IMR-90 (cell line): Measurements from ENCODE around the gene ADARB2. TPM values are rescaled to one million over a fixed set of nuclear protein-coding genes. Genes with fewer than 3 reads are reported as not detected.

Source experiments
- ATAC-seq: fragments of 200-7000 bp; cut with Tn5 transposase; 2 replicates; pipeline ENCODE4 v1.9.1; 2020; ENCODE audit warnings: low read depth, mild to moderate bottlenecking, moderate library complexity
- BruUV-seq: library from RNA; stranded (reverse); fragments of 400-500 nt; replicated peaks from 2 replicates; lab custom pipeline; 2021; lab: Mats Ljungman, UMichigan
- CTCF ChIA-PET: fragments of 300-600 bp; formaldehyde crosslinking; extraction: SDS; loops from one replicate; lab custom pipeline; 2021; ENCODE audit warnings: antibody characterized with exemption; lab: Yijun Ruan, JAX
- POLR2A ChIA-PET: fragments of 300-600 bp; sonication (Branson Sonifier 250); formaldehyde crosslinking; loops from one replicate; lab custom pipeline; 2022; ENCODE audit warnings: antibody characterized with exemption; ENCODE audit not compliant: unreplicated experiment; lab: Charles Lee
- DNase-seq: peaks from one replicate; pipeline ENCODE4 v3.0.0; 2013
- H2AFZ ChIP-seq: replicated peaks from 2 replicates; pipeline ENCODE3; 2013; ENCODE audit warnings: low read length, mild to moderate bottlenecking; ENCODE audit not compliant: poor library complexity
- H2AK5ac ChIP-seq: 2 replicates; pipeline ENCODE4 v1.6.1; 2013; ENCODE audit warnings: low read depth, low read length, inconsistent platforms
- H2AK9ac ChIP-seq: replicated peaks from 2 replicates; pipeline ENCODE3; 2013; ENCODE audit warnings: mild to moderate bottlenecking, low read depth, low read length, moderate library complexity; ENCODE audit not compliant: poor library complexity
- H2BK120ac ChIP-seq: 2 replicates; pipeline ENCODE4 v1.6.1; 2013; ENCODE audit warnings: low read depth, low read length, inconsistent platforms
- H2BK15ac ChIP-seq: 3 replicates; pipeline ENCODE4 v1.6.1; 2013; ENCODE audit warnings: low read depth, low read length, inconsistent platforms
- H2BK20ac ChIP-seq: 2 replicates; pipeline ENCODE4 v1.6.1; 2013; ENCODE audit warnings: low read depth, mild to moderate bottlenecking, inconsistent platforms, low read length, moderate library complexity
- H2BK5ac ChIP-seq: 2 replicates; pipeline ENCODE4 v1.6.1; 2013; ENCODE audit warnings: mild to moderate bottlenecking, low read depth, low read length, inconsistent platforms; ENCODE audit not compliant: poor library complexity, severe bottlenecking
- H3K14ac ChIP-seq: replicated peaks from 2 replicates; pipeline ENCODE4 v1.6.1; 2013; ENCODE audit warnings: low read depth, low read length, inconsistent platforms
- H3K18ac ChIP-seq: 2 replicates; pipeline ENCODE4 v1.6.1; 2013; ENCODE audit warnings: low read depth, low read length, control low read depth
- H3K23ac ChIP-seq: 2 replicates; pipeline ENCODE4 v1.6.1; 2013; ENCODE audit warnings: low read depth, low read length, inconsistent platforms
- H3K27ac ChIP-seq: 2 replicates; pipeline ENCODE4 v1.5.1; 2013; ENCODE audit warnings: mild to moderate bottlenecking, control low read depth, low read length; ENCODE audit not compliant: insufficient read depth
- H3K27me3 ChIP-seq: 2 replicates; pipeline ENCODE4 v1.6.1; 2013; ENCODE audit warnings: low read length; ENCODE audit not compliant: control insufficient read depth, insufficient read depth
- H3K36me3 ChIP-seq: 2 replicates; pipeline ENCODE4 v1.6.1; 2013; ENCODE audit warnings: low read length, mixed read lengths; ENCODE audit not compliant: control insufficient read depth, insufficient read depth
- H3K4ac ChIP-seq: 2 replicates; pipeline ENCODE4 v1.6.1; 2013; ENCODE audit warnings: low read depth, low read length, inconsistent platforms
- H3K4me1 ChIP-seq: 2 replicates; pipeline ENCODE4 v1.6.1; 2013; ENCODE audit warnings: low read length, mixed read lengths; ENCODE audit not compliant: control insufficient read depth, insufficient read depth
- H3K4me2 ChIP-seq: 2 replicates; pipeline ENCODE4 v1.6.1; 2013; ENCODE audit warnings: low read depth, mild to moderate bottlenecking, control low read depth, low read length, moderate library complexity
- H3K4me3 ChIP-seq: 2 replicates; pipeline ENCODE4 v1.5.1; 2013; ENCODE audit warnings: low read depth, mild to moderate bottlenecking, control low read depth, low read length, moderate library complexity; ENCODE audit not compliant: insufficient read depth
- H3K56ac ChIP-seq: 2 replicates; pipeline ENCODE4 v1.6.1; 2013; ENCODE audit warnings: low read length, inconsistent platforms; ENCODE audit not compliant: insufficient read depth; ENCODE audit errors: extremely low read depth
- H3K79me1 ChIP-seq, 2 experiments: 2 replicates each; pipeline ENCODE4 v1.6.1; 2013; ENCODE audit warnings: low read length in 2 of 2, inconsistent platforms in 1 of 2, low read depth in 1 of 2
- H3K9ac ChIP-seq: 2 replicates; pipeline ENCODE4 v1.6.1; 2013; ENCODE audit warnings: low read depth, low read length, control low read depth
- H3K9me1 ChIP-seq: 2 replicates; pipeline ENCODE4 v1.6.1; 2013; ENCODE audit warnings: low read length, inconsistent platforms; ENCODE audit not compliant: insufficient read depth
- H3K9me3 ChIP-seq: 2 replicates; pipeline ENCODE4 v1.6.1; 2013; ENCODE audit warnings: low read length; ENCODE audit not compliant: control insufficient read depth, insufficient read depth
- H4K20me1 ChIP-seq: 2 replicates; pipeline ENCODE4 v1.6.1; 2013; ENCODE audit warnings: low read length, inconsistent platforms; ENCODE audit not compliant: insufficient read depth
- H4K5ac ChIP-seq: 2 replicates; pipeline ENCODE4 v1.6.1; 2013; ENCODE audit warnings: mild to moderate bottlenecking, low read depth, low read length, control low read depth
- H4K8ac ChIP-seq, 2 experiments: 2 replicates each; pipeline ENCODE4 v1.6.1; 2013; ENCODE audit warnings: low read depth in 2 of 2, low read length in 2 of 2, control low read depth in 1 of 2, inconsistent platforms in 1 of 2
- H4K91ac ChIP-seq: 2 replicates; pipeline ENCODE4 v1.6.1; 2013; ENCODE audit warnings: low read depth, low read length, inconsistent platforms; ENCODE audit not compliant: insufficient read depth
- CHD1 ChIP-seq: IDR thresholded peaks from 2 replicates; pipeline ENCODE4 v1.6.1; 2012; ENCODE audit warnings: low read depth, low read length, improper control_type of control experiment
- MAFK ChIP-seq: IDR thresholded peaks from 2 replicates; pipeline ENCODE4 v1.6.1; 2012; ENCODE audit warnings: low read depth, low read length, improper control_type of control experiment
- NFE2L2 ChIP-seq: fragments of 150-350 bp; IDR thresholded peaks from 2 replicates; pipeline ENCODE4 v1.6.1; 2016; ENCODE audit warnings: low read depth, mild to moderate bottlenecking, low read length
- POLR2A ChIP-seq: IDR thresholded peaks from 2 replicates; pipeline ENCODE4 v1.6.1; 2012; ENCODE audit warnings: mild to moderate bottlenecking, low read depth, low read length
- RFX5 ChIP-seq: IDR thresholded peaks from 2 replicates; pipeline ENCODE4 v1.8.0; 2012; ENCODE audit warnings: low read depth, mild to moderate bottlenecking, low read length, moderate library complexity
- WGBS, 2 experiments: methylation state at CpG; one replicate each; pipeline versions ENCODE4 v1.1.5 to v1.1.7; 2013; ENCODE audit warnings: missing lambda C conversion rate in 2 of 2; ENCODE audit not compliant: insufficient read length in 1 of 2; ENCODE audit errors: extremely low coverage in 2 of 2; 5-methylcytosine and 5-hydroxymethylcytosine counted together
- dilution Hi-C: fragments of 300-500 bp; cut with HindIII; formaldehyde crosslinking; loops from one replicate; pipeline ENCODE4 v1.14.3; 2018; ENCODE audit warnings: low sequenced_read_pairs; ENCODE audit not compliant: unreplicated experiment
- in situ Hi-C: fragments of 300-500 bp; cut with MboI; formaldehyde crosslinking; loops from 3 replicates; pipeline ENCODE4 v1.14.3; 2019; ENCODE audit warnings: low sequenced_read_pairs, inconsistent platforms, mixed read lengths
- intact Hi-C: fragments of 100-400 bp; cut with micrococcal nuclease; formaldehyde crosslinking; loops from 2 replicates; pipeline ENCODE4 v1.10.0; 2022
- polyA plus RNA-seq, 3 experiments: library from polyadenylated mRNA; depleted of rRNA; stranded (reverse); fragments of >200 nt; gene quantifications; 2 replicates each; pipeline ENCODE4 v1.2.3, GENCODE V29; 2012; ENCODE audit warnings: low replicate concordance in 1 of 3
- total RNA-seq: library from RNA; depleted of rRNA; stranded (reverse); fragments of >200 nt; gene quantifications from 2 replicates; pipeline ENCODE4 v1.2.3, GENCODE V29; 2012

Gene ADARB2
- total and polyA plus RNA-seq, 2 of the 4 experiments (the other 2 are of a cell fraction): not detected

GRCh38 chr10:1360558-1361164, 376.7 kb downstream of the ADARB2 start:
- no peak overlapping the region for H2BK120ac ChIP-seq
- WGBS, 2 experiments: 19% methylated on average over 12 of the region's 20 CpGs; no CpG with 5 or more reads in 1 of the 2 experiments
- no peak overlapping the region for H2BK5ac ChIP-seq
- H3K23ac ChIP-seq: no peak overlapping the region
- POLR2A ChIA-PET: no interaction called here
- no peak overlapping the region for H3K4me2 ChIP-seq
- no peak overlapping the region for H4K5ac ChIP-seq
- H2BK15ac ChIP-seq: no peak overlapping the region
- no peaks in the 10 kb centered on the region for H3K4me1 ChIP-seq
- CTCF ChIA-PET: no interaction called here
- no peaks in the 10 kb centered on the region for H3K9me1 ChIP-seq
- H3K27me3 ChIP-seq: no peaks in the 10 kb centered on the region
- no peak overlapping the region for H3K27ac ChIP-seq
- H3K14ac ChIP-seq: no peak overlapping the region
- H2AK5ac ChIP-seq: no peak overlapping the region
- H4K91ac ChIP-seq: no peak overlapping the region
- no peak for DNase-seq
- no peak overlapping the region for H2BK20ac ChIP-seq
- H2AK9ac ChIP-seq: no peak overlapping the region
- H4K8ac ChIP-seq: no peak overlapping the region
- H4K20me1 ChIP-seq: no peaks in the 10 kb centered on the region
- H3K4ac ChIP-seq: no peak overlapping the region
- H3K9me3 ChIP-seq: peaks cover 45% of the 10 kb centered on the region
- H3K36me3 ChIP-seq: no peaks in the 10 kb centered on the region
- no peak overlapping the region for H3K56ac ChIP-seq
- TF ChIP-seq RFX5 (no peak), NFE2L2 (no peak), CHD1 (no peak), MAFK (no peak), POLR2A (no peak)
- no peak overlapping the region for H3K4me3 ChIP-seq
- no peak overlapping the region for H2AFZ ChIP-seq
- no peaks in the 10 kb centered on the region for H3K79me1 ChIP-seq
- in situ Hi-C loops: no loop called here
- intact Hi-C loops: no loop called here
- no peak overlapping the region for H3K9ac ChIP-seq
- peak; percentile 14; the same call in 1 of the 2 replicates for ATAC-seq
- dilution Hi-C loops: no loop called here
- no TSS peak for BruUV-seq
- no peak overlapping the region for H3K18ac ChIP-seq
